Measurements from ENCODE around the gene ARHGAP9.

DNA sequence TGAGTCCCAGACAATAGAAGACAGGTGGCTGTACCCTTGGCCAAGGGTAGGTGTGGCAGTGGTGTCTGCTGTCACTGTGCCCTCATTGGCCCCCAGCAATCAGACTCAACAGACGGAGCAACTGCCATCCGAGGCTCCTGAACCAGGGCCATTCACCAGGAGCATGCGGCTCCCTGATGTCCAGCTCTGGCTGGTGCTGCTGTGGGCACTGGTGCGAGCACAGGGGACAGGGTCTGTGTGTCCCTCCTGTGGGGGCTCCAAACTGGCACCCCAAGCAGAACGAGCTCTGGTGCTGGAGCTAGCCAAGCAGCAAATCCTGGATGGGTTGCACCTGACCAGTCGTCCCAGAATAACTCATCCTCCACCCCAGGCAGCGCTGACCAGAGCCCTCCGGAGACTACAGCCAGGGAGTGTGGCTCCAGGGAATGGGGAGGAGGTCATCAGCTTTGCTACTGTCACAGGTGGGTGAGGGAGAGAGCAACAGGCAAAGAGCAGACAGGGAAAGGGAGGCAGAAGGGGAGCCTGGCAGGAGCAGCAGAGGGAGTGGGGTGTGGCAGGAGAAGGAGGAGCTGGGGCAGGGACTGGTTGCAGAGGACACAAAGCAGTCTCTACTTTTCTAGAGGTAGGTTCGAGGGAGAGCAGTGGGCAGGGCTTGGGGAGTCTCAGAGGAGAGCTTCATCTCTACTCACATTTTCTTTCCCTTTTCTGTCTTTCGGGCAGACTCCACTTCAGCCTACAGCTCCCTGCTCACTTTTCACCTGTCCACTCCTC is 24.1 kb downstream of the ARHGAP9 start:
- TF ChIP-seq CTCF (conservative IDR thresholded peaks at IDR 0.05; ENCODE audit: low read depth, low read length) (no peak), EZH2 (IDR thresholded peaks at IDR 0.05; ENCODE audit: borderline replicate concordance, low read depth, low read length, poor library complexity, severe bottlenecking) (no peak)

All from A673 (cell line).